Kidney (tissue), 14 donors: ENCODE results near the gene URI1. TPM values are rescaled to one million over a fixed set of nuclear protein-coding genes. Genes with fewer than 3 reads are reported as not detected.

Source experiments
- DNase-seq, 5 donors: peaks; one replicate each; pipeline ENCODE4 v3.0.0-alpha.2; 2013 to 2020
- FAIRE-seq: peaks from 2 replicates; lab custom pipeline; 2012; peaks lifted over from hg19 to GRCh38; lab: Jason Lieb, UNC
- H3K27ac ChIP-seq, 2 donors: one replicate each; pipeline ENCODE4 v1.7.0; 2013; ENCODE audit warnings: low read depth in 2 of 2, low read length in 2 of 2, inconsistent platforms in 1 of 2
- H3K27me3 ChIP-seq: one replicate; pipeline ENCODE4 v1.7.1; 2013; ENCODE audit warnings: low read length, inconsistent platforms; ENCODE audit not compliant: control insufficient read depth, insufficient read depth
- H3K36me3 ChIP-seq, 3 donors: one replicate each; pipeline versions ENCODE4 v1.7.0 to v1.7.1; 2013; ENCODE audit warnings: low read length in 3 of 3, control low read depth in 1 of 3, inconsistent platforms in 1 of 3; ENCODE audit not compliant: insufficient read depth in 3 of 3, control insufficient read depth in 2 of 3
- H3K4me1 ChIP-seq, 3 donors: one replicate each; pipeline versions ENCODE4 v1.7.0 to v1.7.1; 2013; ENCODE audit warnings: low read length in 3 of 3, inconsistent platforms in 1 of 3, low read depth in 1 of 3; ENCODE audit not compliant: control insufficient read depth in 2 of 3, insufficient read depth in 2 of 3
- H3K4me3 ChIP-seq, 3 donors: one replicate each; pipeline versions ENCODE4 v1.7.0 to v1.8.1; 2013; ENCODE audit warnings: low read length in 3 of 3, control low read depth in 1 of 3, inconsistent platforms in 1 of 3
- H3K9ac ChIP-seq, 3 donors: one replicate each; pipeline versions ENCODE4 v1.7.0 to v1.7.1; 2013; ENCODE audit warnings: low read length in 3 of 3, control low read depth in 1 of 3, inconsistent platforms in 1 of 3
- H3K9me3 ChIP-seq, 3 donors: one replicate each; pipeline versions ENCODE4 v1.7.0 to v1.7.1; 2013; ENCODE audit warnings: low read length in 3 of 3, control low read depth in 1 of 3, inconsistent platforms in 1 of 3; ENCODE audit not compliant: control insufficient read depth in 2 of 3, insufficient read depth in 1 of 3
- intact Hi-C: fragments of 100-400 bp; cut with DNase I; formaldehyde crosslinking; loops from one replicate; pipeline ENCODE4 v1.11.1; 2022
- polyA plus RNA-seq: library from polyadenylated mRNA; stranded (reverse); fragments of 350-450 nt; fragmentation: Illumina TruSeq; extraction: RNeasy Lipid Tissue Mini Kit (QIAGEN cat#74804); gene quantifications from one replicate; pipeline ENCODE4 v1.2.3, GENCODE V29; 2014; ENCODE audit warnings: low read depth, low replicate concordance; ENCODE audit not compliant: insufficient read depth
- total RNA-seq: library from RNA; stranded (reverse); fragmentation: NEBNext Ultra II Directional; extraction: Animal tissue kit (Norgen Biotek cat#: 25700); gene quantifications from one replicate; pipeline ENCODE4 v1.2.1, GENCODE V29; 2021
- TF ChIP-seq, protein P1 (sequence below): IDR thresholded peaks from 3 replicates; pipeline ENCODE4 v1.5.1; 2012; ENCODE audit warnings: mild to moderate bottlenecking, moderate library complexity, borderline replicate concordance; ENCODE audit not compliant: insufficient read depth; ENCODE audit errors: extremely low read depth
- donor health status: control.
- donor health status: control.
- donor health status: control.
- donor health status: control.
- donor health status: control.
- donor health status: DM: yes; HTN: yes; CAD: no.
- donor health status: Normal renal cell carcinoma (clear cell type).

The URI1 gene
- total and polyA plus RNA-seq, 2 donors from 2014 or later = 34.8 to 56.3 TPM

DNA sequence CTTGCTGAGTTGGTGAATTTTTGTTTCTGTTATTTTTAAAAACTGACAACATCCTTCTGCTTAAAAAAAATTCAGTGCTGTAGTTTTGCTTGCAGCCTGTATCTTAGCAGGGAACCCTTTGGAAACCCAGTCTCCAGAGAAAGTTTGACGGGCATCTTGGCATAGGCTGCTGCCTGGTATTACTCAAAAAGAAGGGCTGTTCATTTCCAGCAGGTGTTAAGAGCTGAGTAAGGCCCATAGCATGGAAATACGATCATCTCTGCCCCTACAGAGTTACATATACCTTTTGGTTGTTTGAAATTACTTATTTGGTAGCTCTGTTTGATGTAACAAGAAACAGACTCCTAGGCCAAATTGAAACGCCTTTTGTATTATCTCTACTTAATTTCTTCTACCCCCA lies 41.5 kb downstream of the URI1 start:
- intact Hi-C loops = no loop called here
- Histone ChIP-seq H3K27me3 (no peaks in the 10 kb centered on the region), H3K36me3 (peaks cover 0 to 2% (median 0%) of the 10 kb centered on the region in 3 donors), H3K4me3 (no peak overlapping the region), H3K9ac (no peak overlapping the region), H3K4me1 (no peaks in the 10 kb centered on the region), H3K9me3 (no peaks in the 10 kb centered on the region), H3K27ac (no peak overlapping the region)
- FAIRE-seq = no peak
- DNase-seq = no peak
- TF ChIP-seq, protein P1, sequence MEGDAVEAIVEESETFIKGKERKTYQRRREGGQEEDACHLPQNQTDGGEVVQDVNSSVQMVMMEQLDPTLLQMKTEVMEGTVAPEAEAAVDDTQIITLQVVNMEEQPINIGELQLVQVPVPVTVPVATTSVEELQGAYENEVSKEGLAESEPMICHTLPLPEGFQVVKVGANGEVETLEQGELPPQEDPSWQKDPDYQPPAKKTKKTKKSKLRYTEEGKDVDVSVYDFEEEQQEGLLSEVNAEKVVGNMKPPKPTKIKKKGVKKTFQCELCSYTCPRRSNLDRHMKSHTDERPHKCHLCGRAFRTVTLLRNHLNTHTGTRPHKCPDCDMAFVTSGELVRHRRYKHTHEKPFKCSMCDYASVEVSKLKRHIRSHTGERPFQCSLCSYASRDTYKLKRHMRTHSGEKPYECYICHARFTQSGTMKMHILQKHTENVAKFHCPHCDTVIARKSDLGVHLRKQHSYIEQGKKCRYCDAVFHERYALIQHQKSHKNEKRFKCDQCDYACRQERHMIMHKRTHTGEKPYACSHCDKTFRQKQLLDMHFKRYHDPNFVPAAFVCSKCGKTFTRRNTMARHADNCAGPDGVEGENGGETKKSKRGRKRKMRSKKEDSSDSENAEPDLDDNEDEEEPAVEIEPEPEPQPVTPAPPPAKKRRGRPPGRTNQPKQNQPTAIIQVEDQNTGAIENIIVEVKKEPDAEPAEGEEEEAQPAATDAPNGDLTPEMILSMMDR = no peak

DNA sequence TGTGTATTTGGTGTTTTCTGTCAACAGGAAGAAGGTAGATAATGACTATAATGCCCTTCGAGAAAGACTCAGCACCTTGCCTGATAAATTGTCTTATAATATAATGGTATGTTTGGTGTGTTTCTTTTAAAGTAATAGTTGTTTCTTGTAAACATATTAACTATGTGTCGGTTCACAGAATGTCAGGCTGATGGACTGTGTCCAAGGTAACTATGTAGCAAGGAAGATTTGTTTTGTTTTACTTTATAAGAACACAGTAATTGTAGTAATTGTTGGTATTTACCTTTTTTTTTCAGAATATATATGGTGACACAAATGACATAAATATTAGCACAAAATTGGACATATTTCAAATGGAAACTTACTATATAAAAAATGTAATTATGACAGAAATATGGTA lies 43.2 kb downstream of the URI1 start:
- intact Hi-C loops = no loop called here
- FAIRE-seq = peak; percentile 69

DNA sequence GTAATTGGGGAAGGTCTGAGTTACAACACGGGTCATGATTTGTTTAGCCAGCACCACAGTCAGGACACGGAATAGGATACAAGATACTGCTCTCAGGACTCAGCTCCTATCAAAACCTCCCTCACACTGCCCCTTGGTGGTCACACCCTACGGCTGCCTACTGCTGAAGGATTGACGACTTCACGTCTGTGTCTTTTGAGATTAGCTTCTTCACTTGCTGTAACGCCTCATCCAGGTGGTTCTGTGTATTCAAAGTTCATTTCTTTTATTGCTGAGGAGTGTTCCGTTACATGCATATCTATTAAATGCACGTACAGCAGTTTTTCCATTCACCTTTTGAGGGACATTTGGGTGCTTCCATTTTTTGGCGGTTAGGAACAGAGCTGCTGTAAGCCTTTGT lies 46.3 kb downstream of the URI1 start:
- Histone ChIP-seq H3K27ac (no peak overlapping the region), H3K36me3 (peaks cover 0 to 4% (median 3%) of the 10 kb centered on the region in 3 donors), H3K4me1 (no peaks in the 10 kb centered on the region), H3K9ac (no peak overlapping the region), H3K27me3 (no peaks in the 10 kb centered on the region), H3K9me3 (no peaks in the 10 kb centered on the region), H3K4me3 (no peak overlapping the region)
- intact Hi-C loops = no loop called here
- DNase-seq (peak in 1 of 5 donors; percentile 14), FAIRE-seq (no peak)
- TF ChIP-seq, protein P1 = no peak

More for the DNA sequence above, 43.2 kb downstream of the URI1 start:
- Histone ChIP-seq H3K27me3 (no peaks in the 10 kb centered on the region), H3K4me3 (no peak overlapping the region), H3K36me3 (peaks cover 0 to 2% (median 2%) of the 10 kb centered on the region in 3 donors), H3K9ac (no peak overlapping the region), H3K27ac (no peak overlapping the region), H3K9me3 (no peaks in the 10 kb centered on the region), H3K4me1 (no peaks in the 10 kb centered on the region)
- no peak for DNase-seq
- TF ChIP-seq, protein P1 = no peak

DNA sequence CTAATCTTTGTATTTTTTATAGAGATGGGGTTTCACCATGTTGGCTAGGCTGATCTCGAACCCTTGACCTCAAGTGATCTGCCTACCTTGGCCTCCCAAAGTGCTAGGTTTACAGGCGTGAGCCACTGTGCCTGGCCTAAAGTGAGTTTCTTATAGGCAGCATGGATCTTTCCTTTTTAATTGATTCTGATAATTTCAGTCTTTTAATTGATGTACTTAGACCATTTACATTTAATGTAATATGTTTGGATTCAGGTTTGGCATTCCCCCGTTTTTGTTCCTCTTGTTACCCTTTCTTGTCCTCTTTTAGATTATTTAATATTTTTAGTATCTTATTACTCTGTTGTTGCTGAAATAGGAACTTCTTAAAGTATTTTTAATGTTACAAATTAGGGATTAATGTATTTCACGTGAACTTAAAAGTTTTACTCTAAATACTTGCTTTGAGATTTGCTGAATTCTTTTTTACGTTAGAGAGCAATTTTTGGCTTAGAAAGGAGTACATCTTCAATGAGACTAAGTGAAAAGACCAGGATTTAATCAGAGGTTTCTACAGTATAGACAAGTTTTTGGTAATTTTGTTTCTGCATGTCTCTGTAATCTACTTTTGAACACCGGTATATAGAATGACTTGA lies 50.3 kb downstream of the URI1 start:
- no peak overlapping the region for H3K9ac ChIP-seq
- H3K27ac ChIP-seq = no peak overlapping the region
- H3K27me3 ChIP-seq = no peaks in the 10 kb centered on the region
- no peaks in the 10 kb centered on the region for H3K4me1 ChIP-seq
- H3K4me3 ChIP-seq = no peak overlapping the region
- H3K9me3 ChIP-seq = no peaks in the 10 kb centered on the region
- peaks cover 0 to 4% (median 2%) of the 10 kb centered on the region in 3 donors for H3K36me3 ChIP-seq
- FAIRE-seq (no peak), DNase-seq (no peak)
- TF ChIP-seq, protein P1 = no peak
- intact Hi-C loops = no loop called here
